Measurements from ENCODE around the gene ADARB1. TPM values are rescaled to one million over a fixed set of nuclear protein-coding genes. Genes with fewer than 3 reads are reported as not detected.

ADARB1 gene
- total and polyA plus RNA-seq, 9 of the 15 experiments (the other 6 are each of a cell fraction or from before 2014, with no cell fraction given) = 6.7 to 16.0 (median 8.3) TPM

GRCh38 chr21:45089964-45090363 lies 15.6 kb downstream of the ADARB1 start (continued):
- TF ChIP-seq KLF13 (tag; IDR thresholded peaks at IDR 0.05; ENCODE audit: borderline replicate concordance, low read depth) = no peak
- no peak for TF ChIP-seq CAMTA2 (CRISPR knock-in tag; conservative IDR thresholded peaks at IDR 0.05)
- TF ChIP-seq RHOXF2B (CRISPR knock-in tag; conservative IDR thresholded peaks at IDR 0.05) = no peak

GRCh38 chr21:45090966-45091365 lies 16.6 kb downstream of the ADARB1 start:
- Histone ChIP-seq H3K27me3 (ENCODE audit: control insufficient read depth in 2 of 2, insufficient read depth in 2 of 2, low read length in 2 of 2) (peaks cover 0 to 10% of the 10 kb centered on the region in 2 experiments; a peak in 3 of 5 replicates), H3K9me1 (ENCODE audit: control insufficient read depth, insufficient read depth, low read length) (peaks cover 2% of the 10 kb centered on the region), H3K4me3 (no peak overlapping the region), H3K9me3 (replicated peaks; ENCODE audit: control insufficient read depth, insufficient read depth, low read depth, low read length) (no peaks in the 10 kb centered on the region), H2AFZ (ENCODE audit: low read depth, low read length) (no peak overlapping the region), H3K79me2 (ENCODE audit: control insufficient read depth, insufficient read depth, low read length) (0 out of 3 replicates have a peak, but pooled peaks cover 1% of the 10 kb centered on the region), H3K4me1 (replicated peaks in 1 of 2; ENCODE audit: control insufficient read depth in 2 of 2, insufficient read depth in 2 of 2, low read length in 2 of 2) (peaks cover 5 to 14% of the 10 kb centered on the region in 2 experiments), H3K27ac (ENCODE audit: extremely low read depth, low read depth, low read length) (no peak overlapping the region), H3K9ac (ENCODE audit: insufficient read depth in 1 of 2, low read depth in 2 of 2, low read length in 2 of 2) (no peak overlapping the region), H3K36me3 (ENCODE audit: control insufficient read depth, insufficient read depth, low read length) (no peaks in the 10 kb centered on the region), H4K20me1 (replicated peaks; ENCODE audit: control insufficient read depth, insufficient read depth, low read length) (peaks cover 32% of the 10 kb centered on the region), H3K4me2 (ENCODE audit: insufficient read depth, low read length) (no peak overlapping the region)
- DNase-seq (ENCODE audit: extremely low read depth in 1 of 4, low spot score in 3 of 4) (no peak), FAIRE-seq (no peak), ATAC-seq (no peak)
- 22% methylated on average over 4 of the region's 4 CpGs for WGBS (ENCODE audit: insufficient coverage, low coverage, missing lambda C conversion rate)
- TF ChIP-seq ZKSCAN3 (CRISPR knock-in tag; IDR thresholded peaks at IDR 0.05) (no peak), CREB5 (CRISPR knock-in tag; IDR thresholded peaks at IDR 0.05) (no peak), FOXM1 (IDR thresholded peaks at IDR 0.05; ENCODE audit: low read depth) (no peak), FOXM1 (CRISPR knock-in tag; IDR thresholded peaks at IDR 0.05; ENCODE audit: low read depth) (no peak), RBM39 (optimal IDR thresholded peaks at IDR 0.05; ENCODE audit: low read depth, low read length) (no peak), STAT5B (CRISPR knock-in tag; IDR thresholded peaks at IDR 0.05) (no peak), NFIC (IDR thresholded peaks at IDR 0.05) (no peak), MED1 (CRISPR knock-in tag; IDR thresholded peaks at IDR 0.05; ENCODE audit: borderline replicate concordance) (no peak), KAT2B (IDR thresholded peaks at IDR 0.05; ENCODE audit: low read depth, low read length) (no peak)
- TF ChIP-seq, protein P1, sequence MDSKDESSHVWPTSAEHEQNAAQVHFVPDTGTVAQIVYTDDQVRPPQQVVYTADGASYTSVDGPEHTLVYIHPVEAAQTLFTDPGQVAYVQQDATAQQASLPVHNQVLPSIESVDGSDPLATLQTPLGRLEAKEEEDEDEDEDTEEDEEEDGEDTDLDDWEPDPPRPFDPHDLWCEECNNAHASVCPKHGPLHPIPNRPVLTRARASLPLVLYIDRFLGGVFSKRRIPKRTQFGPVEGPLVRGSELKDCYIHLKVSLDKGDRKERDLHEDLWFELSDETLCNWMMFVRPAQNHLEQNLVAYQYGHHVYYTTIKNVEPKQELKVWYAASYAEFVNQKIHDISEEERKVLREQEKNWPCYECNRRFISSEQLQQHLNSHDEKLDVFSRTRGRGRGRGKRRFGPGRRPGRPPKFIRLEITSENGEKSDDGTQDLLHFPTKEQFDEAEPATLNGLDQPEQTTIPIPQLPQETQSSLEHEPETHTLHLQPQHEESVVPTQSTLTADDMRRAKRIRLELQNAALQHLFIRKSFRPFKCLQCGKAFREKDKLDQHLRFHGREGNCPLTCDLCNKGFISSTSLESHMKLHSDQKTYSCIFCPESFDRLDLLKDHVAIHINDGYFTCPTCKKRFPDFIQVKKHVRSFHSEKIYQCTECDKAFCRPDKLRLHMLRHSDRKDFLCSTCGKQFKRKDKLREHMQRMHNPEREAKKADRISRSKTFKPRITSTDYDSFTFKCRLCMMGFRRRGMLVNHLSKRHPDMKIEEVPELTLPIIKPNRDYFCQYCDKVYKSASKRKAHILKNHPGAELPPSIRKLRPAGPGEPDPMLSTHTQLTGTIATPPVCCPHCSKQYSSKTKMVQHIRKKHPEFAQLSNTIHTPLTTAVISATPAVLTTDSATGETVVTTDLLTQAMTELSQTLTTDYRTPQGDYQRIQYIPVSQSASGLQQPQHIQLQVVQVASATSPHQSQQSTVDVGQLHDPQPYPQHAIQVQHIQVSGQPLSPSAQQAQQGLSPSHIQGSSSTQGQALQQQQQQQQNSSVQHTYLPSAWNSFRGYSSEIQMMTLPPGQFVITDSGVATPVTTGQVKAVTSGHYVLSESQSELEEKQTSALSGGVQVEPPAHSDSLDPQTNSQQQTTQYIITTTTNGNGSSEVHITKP (IDR thresholded peaks at IDR 0.05; ENCODE audit: partially characterized antibody) = no peak
- TF ChIP-seq, protein P2, sequence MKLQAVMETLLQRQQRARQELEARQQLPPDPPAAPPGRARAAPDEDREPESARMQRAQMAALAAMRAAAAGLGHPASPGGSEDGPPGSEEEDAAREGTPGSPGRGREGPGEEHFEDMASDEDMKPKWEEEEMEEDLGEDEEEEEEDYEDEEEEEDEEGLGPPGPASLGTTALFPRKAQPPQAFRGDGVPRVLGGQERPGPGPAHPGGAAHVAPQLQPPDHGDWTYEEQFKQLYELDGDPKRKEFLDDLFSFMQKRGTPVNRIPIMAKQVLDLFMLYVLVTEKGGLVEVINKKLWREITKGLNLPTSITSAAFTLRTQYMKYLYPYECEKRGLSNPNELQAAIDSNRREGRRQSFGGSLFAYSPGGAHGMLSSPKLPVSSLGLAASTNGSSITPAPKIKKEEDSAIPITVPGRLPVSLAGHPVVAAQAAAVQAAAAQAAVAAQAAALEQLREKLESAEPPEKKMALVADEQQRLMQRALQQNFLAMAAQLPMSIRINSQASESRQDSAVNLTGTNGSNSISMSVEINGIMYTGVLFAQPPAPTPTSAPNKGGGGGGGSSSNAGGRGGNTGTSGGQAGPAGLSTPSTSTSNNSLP (IDR thresholded peaks at IDR 0.05; ENCODE audit: borderline replicate concordance, low read depth, low read length) = no peak
- BruUV-seq (replicated peaks) = no TSS peak
- in situ Hi-C loops (cut with MboI) = no loop called here
- ChIA-PET CTCF (ENCODE audit: low intra/inter-chr PET ratio) (no interaction called here), POLR2A (interaction anchor here (2.7 kb wide), 1 partner anchor 15 kb away, joined by 9 read pairs; no protein-coding TSS in a partner anchor)
- intact Hi-C loops (cut with micrococcal nuclease) = no loop called here

Data from K562 (cell line).